Mesodermal cell (in vitro differentiated cells): ENCODE results near the gene RHBDF2. TPM values are rescaled to one million over a fixed set of nuclear protein-coding genes. Genes with fewer than 3 reads are reported as not detected.

Experiments
- H3K27ac ChIP-seq: 2 replicates; pipeline ENCODE4 v1.7.0; 2013; ENCODE audit warnings: mild to moderate bottlenecking, low read depth, low read length, moderate library complexity; ENCODE audit not compliant: severe bottlenecking
- H3K36me3 ChIP-seq: 2 replicates; pipeline ENCODE4 v1.7.1; 2013; ENCODE audit warnings: mild to moderate bottlenecking, low read length, moderate library complexity; ENCODE audit not compliant: control insufficient read depth, insufficient read depth
- H3K4me1 ChIP-seq: one replicate; pipeline ENCODE4 v1.7.1; 2013; ENCODE audit warnings: mild to moderate bottlenecking, low read length; ENCODE audit not compliant: insufficient read depth, control insufficient read depth, poor library complexity, severe bottlenecking
- H3K4me3 ChIP-seq: 2 replicates; pipeline ENCODE4 v1.7.0; 2013; ENCODE audit warnings: low read length, control low read depth, mild to moderate bottlenecking; ENCODE audit not compliant: insufficient read depth, poor library complexity, severe bottlenecking; ENCODE audit errors: extremely low read depth
- H3K9me3 ChIP-seq: 2 replicates; pipeline ENCODE4 v1.7.1; 2013; ENCODE audit warnings: mild to moderate bottlenecking, low read length, moderate library complexity; ENCODE audit not compliant: control insufficient read depth
- WGBS, 2 experiments: methylation state at CpG; one replicate each; pipeline ENCODE4 v1.1.5; 2013; ENCODE audit warnings: missing lambda C conversion rate in 2 of 2; ENCODE audit not compliant: insufficient coverage in 2 of 2; 5-methylcytosine and 5-hydroxymethylcytosine counted together
- polyA plus RNA-seq, 2 experiments: library from polyadenylated mRNA; stranded (reverse); fragments of 50-300 nt; gene quantifications; one replicate each; pipeline ENCODE4 v1.2.3, GENCODE V29; 2013

Gene RHBDF2
- 9.0 TPM for polyA plus RNA-seq (2013, experiment 1 of 2)
- 8.2 TPM for polyA plus RNA-seq (2013, experiment 2 of 2)

GRCh38 chr17:76501018-76501826 is at the start of gene RHBDF2:
Gene RHBDF2, minus strand, starts transcription at chr17:76501423. Its CDS starts 19,899 bp downstream, at chr17:76481524.
- H3K4me3 ChIP-seq = peak within 1 kb of the TSS; percentile 59
- WGBS, 2 experiments = 4 to 5% methylated on average over 59 to 66 of the region's 72 CpGs

GRCh38 chr17:76549539-76549938 is 48.3 kb upstream of the RHBDF2 start:
- WGBS, 2 experiments = 90 to 91% methylated on average over 4 to 5 of the region's 7 CpGs
- Histone ChIP-seq H3K4me3 (no peak overlapping the region), H3K4me1 (peaks cover 48% of the 10 kb centered on the region), H3K36me3 (no peaks in the 10 kb centered on the region), H3K9me3 (no peaks in the 10 kb centered on the region), H3K27ac (no peak overlapping the region)

More at GRCh38 chr17:76501018-76501826, at the start of gene RHBDF2:
- Histone ChIP-seq H3K9me3 (no peaks in the 10 kb centered on the region), H3K4me1 (peaks cover 24% of the 10 kb centered on the region), H3K27ac (no peak within 1 kb of the TSS), H3K36me3 (no peaks in the 10 kb centered on the region)

- Histone ChIP-seq H3K27ac (no peak overlapping the region), H3K4me3 (no peak overlapping the region), H3K36me3 (no peaks in the 10 kb centered on the region), H3K9me3 (no peaks in the 10 kb centered on the region), H3K4me1 (peaks cover 51% of the 10 kb centered on the region)
- 91 to 96% methylated on average over 5 to 6 of the region's 9 CpGs for WGBS, 2 experiments
These were observed 47.9 kb upstream of the RHBDF2 start for GRCh38 chr17:76549215-76549518.

- WGBS, 2 experiments = 85 to 92% methylated on average over 7 of the region's 9 CpGs
- Histone ChIP-seq H3K9me3 (no peaks in the 10 kb centered on the region), H3K27ac (no peak overlapping the region), H3K4me1 (peaks cover 56% of the 10 kb centered on the region), H3K36me3 (no peaks in the 10 kb centered on the region), H3K4me3 (no peak overlapping the region)
These were observed 47.4 kb upstream of the RHBDF2 start for GRCh38 chr17:76548378-76549214.

GRCh38 chr17:76547642-76548202 is 46.5 kb upstream of the RHBDF2 start:
- Histone ChIP-seq H3K36me3 (no peaks in the 10 kb centered on the region), H3K27ac (no peak overlapping the region), H3K9me3 (no peaks in the 10 kb centered on the region), H3K4me1 (peaks cover 59% of the 10 kb centered on the region), H3K4me3 (no peak overlapping the region)
- WGBS, 2 experiments = 62 to 76% methylated on average over 2 of the region's 2 CpGs

GRCh38 chr17:76547183-76547641 is 46.0 kb upstream of the RHBDF2 start:
- Histone ChIP-seq H3K4me1 (peaks cover 59% of the 10 kb centered on the region), H3K36me3 (no peaks in the 10 kb centered on the region), H3K27ac (no peak overlapping the region), H3K9me3 (no peaks in the 10 kb centered on the region), H3K4me3 (no peak overlapping the region)
- 21 to 48% methylated on average over 1 to 2 of the region's 3 CpGs for WGBS, 2 experiments

GRCh38 chr17:76546556-76547182 is 45.4 kb upstream of the RHBDF2 start:
- H3K4me3 ChIP-seq = no peak overlapping the region
- WGBS, 2 experiments = 79 to 87% methylated on average over 6 to 8 of the region's 11 CpGs
- H3K36me3 ChIP-seq = no peaks in the 10 kb centered on the region
- H3K27ac ChIP-seq = no peak overlapping the region
- no peaks in the 10 kb centered on the region for H3K9me3 ChIP-seq
- H3K4me1 ChIP-seq = peaks cover 57% of the 10 kb centered on the region

- H3K27ac ChIP-seq = no peak overlapping the region
- H3K36me3 ChIP-seq = no peaks in the 10 kb centered on the region
- H3K9me3 ChIP-seq = no peaks in the 10 kb centered on the region
- H3K4me3 ChIP-seq = no peak overlapping the region
- 69 to 80% methylated on average over 11 to 12 of the region's 13 CpGs for WGBS, 2 experiments
- H3K4me1 ChIP-seq = peaks cover 57% of the 10 kb centered on the region
These were observed 44.8 kb upstream of the RHBDF2 start for GRCh38 chr17:76545918-76546555.

- Histone ChIP-seq H3K4me1 (peaks cover 59% of the 10 kb centered on the region), H3K4me3 (no peak overlapping the region), H3K27ac (peak overlapping the region; percentile 58), H3K9me3 (no peaks in the 10 kb centered on the region), H3K36me3 (no peaks in the 10 kb centered on the region)
- WGBS, 2 experiments = 60 to 76% methylated on average over 11 to 23 of the region's 24 CpGs
These were observed 43.5 kb upstream of the RHBDF2 start for GRCh38 chr17:76544546-76545365.
